ENCODE results near the gene CYP2A7. TPM values are rescaled to one million over a fixed set of nuclear protein-coding genes. Genes with fewer than 3 reads are reported as not detected.
A peak's percentile ranks its signal among the peaks of the same experiment; 100 is the strongest.
"Not testable (repeated sequence)": the region's sequence is repeated elsewhere in the genome, so short reads cannot be mapped to it uniquely, and the experiment has no call there.

Gene CYP2A7
- total and polyA plus RNA-seq, 9 of the 15 experiments (the other 6 are each of a cell fraction or from before 2014, with no cell fraction given), result 0.22 TPM; not detected in 8

DNA sequence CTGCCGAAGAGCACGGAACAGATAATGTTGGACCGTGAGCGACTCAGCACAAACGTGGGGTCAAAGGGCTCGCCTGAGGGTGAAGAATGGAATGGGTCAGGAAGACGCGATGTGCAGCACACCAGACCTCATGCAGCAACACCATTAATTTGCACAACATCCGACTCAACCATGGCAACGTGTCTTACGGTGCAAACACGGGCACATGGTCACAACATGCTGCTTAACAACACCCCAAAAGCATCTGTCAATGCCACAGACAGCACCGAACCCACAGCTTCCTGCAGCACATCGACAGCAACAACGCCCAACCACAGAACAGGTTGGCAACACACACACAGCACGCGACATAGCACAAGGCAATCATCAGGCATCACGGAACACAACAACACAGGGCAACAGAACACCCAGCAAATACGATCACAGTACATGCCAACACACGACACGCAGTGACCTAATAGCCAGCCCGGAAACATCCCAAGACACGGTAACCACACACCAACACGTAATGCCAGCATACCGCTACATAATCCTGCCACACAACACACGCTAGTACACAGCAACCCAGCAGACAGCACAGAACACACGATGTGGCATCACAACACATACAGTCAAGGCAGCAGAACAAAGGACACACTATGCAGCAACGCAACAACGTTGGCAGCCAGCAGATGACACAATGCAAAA is 55.2 kb downstream of the CYP2A7 start (continued):
- TF ChIP-seq, protein P1, sequence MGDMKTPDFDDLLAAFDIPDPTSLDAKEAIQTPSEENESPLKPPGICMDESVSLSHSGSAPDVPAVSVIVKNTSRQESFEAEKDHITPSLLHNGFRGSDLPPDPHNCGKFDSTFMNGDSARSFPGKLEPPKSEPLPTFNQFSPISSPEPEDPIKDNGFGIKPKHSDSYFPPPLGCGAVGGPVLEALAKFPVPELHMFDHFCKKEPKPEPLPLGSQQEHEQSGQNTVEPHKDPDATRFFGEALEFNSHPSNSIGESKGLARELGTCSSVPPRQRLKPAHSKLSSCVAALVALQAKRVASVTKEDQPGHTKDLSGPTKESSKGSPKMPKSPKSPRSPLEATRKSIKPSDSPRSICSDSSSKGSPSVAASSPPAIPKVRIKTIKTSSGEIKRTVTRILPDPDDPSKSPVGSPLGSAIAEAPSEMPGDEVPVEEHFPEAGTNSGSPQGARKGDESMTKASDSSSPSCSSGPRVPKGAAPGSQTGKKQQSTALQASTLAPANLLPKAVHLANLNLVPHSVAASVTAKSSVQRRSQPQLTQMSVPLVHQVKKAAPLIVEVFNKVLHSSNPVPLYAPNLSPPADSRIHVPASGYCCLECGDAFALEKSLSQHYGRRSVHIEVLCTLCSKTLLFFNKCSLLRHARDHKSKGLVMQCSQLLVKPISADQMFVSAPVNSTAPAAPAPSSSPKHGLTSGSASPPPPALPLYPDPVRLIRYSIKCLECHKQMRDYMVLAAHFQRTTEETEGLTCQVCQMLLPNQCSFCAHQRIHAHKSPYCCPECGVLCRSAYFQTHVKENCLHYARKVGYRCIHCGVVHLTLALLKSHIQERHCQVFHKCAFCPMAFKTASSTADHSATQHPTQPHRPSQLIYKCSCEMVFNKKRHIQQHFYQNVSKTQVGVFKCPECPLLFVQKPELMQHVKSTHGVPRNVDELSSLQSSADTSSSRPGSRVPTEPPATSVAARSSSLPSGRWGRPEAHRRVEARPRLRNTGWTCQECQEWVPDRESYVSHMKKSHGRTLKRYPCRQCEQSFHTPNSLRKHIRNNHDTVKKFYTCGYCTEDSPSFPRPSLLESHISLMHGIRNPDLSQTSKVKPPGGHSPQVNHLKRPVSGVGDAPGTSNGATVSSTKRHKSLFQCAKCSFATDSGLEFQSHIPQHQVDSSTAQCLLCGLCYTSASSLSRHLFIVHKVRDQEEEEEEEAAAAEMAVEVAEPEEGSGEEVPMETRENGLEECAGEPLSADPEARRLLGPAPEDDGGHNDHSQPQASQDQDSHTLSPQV (IDR thresholded peaks at IDR 0.05), result 0 out of 2 replicates have a peak, but pooled peaks have one; percentile 29
- TF ChIP-seq MYC (IDR thresholded peaks at IDR 0.05; ENCODE audit: low read depth, low read length) (0 out of 2 replicates have a peak, but pooled peaks have one; percentile 12), FOXP1 (CRISPR knock-in tag; IDR thresholded peaks at IDR 0.05) (peak; percentile 62; the same call in 1 of the 2 replicates), NR2C2 (tag; IDR thresholded peaks at IDR 0.05) (peak; percentile 71), NR2C1 (IDR thresholded peaks at IDR 0.05) (peak; percentile 82), NR2C1 (tag; IDR thresholded peaks at IDR 0.05) (peak; percentile 88), CXXC5 (CRISPR knock-in tag; IDR thresholded peaks at IDR 0.05) (0 out of 2 replicates have a peak, but pooled peaks have one; percentile 22), MNT (conservative IDR thresholded peaks at IDR 0.05) (peak in 1 of 2 experiments; percentile 34; a peak in 1 of 4 replicates), MEIS2 (IDR thresholded peaks at IDR 0.05; ENCODE audit: partially characterized antibody) (peak; percentile 32), HLTF (IDR thresholded peaks at IDR 0.05) (0 out of 2 replicates have a peak, but pooled peaks have one; percentile 35), OTX1 (CRISPR knock-in tag; IDR thresholded peaks at IDR 0.05) (0 out of 2 replicates have a peak, but pooled peaks have one; percentile 50)
- TF ChIP-seq MYC (CRISPR knock-in tag; IDR thresholded peaks at IDR 0.05; ENCODE audit: borderline replicate concordance, low read depth); NR2C2 (CRISPR knock-in tag; IDR thresholded peaks at IDR 0.05): not testable (repeated sequence)
- TF ChIP-seq, protein P2, sequence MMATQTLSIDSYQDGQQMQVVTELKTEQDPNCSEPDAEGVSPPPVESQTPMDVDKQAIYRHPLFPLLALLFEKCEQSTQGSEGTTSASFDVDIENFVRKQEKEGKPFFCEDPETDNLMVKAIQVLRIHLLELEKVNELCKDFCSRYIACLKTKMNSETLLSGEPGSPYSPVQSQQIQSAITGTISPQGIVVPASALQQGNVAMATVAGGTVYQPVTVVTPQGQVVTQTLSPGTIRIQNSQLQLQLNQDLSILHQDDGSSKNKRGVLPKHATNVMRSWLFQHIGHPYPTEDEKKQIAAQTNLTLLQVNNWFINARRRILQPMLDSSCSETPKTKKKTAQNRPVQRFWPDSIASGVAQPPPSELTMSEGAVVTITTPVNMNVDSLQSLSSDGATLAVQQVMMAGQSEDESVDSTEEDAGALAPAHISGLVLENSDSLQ (IDR thresholded peaks at IDR 0.05), result peak; percentile 31; the same call in 1 of the 2 replicates
- TF ChIP-seq, protein P3, sequence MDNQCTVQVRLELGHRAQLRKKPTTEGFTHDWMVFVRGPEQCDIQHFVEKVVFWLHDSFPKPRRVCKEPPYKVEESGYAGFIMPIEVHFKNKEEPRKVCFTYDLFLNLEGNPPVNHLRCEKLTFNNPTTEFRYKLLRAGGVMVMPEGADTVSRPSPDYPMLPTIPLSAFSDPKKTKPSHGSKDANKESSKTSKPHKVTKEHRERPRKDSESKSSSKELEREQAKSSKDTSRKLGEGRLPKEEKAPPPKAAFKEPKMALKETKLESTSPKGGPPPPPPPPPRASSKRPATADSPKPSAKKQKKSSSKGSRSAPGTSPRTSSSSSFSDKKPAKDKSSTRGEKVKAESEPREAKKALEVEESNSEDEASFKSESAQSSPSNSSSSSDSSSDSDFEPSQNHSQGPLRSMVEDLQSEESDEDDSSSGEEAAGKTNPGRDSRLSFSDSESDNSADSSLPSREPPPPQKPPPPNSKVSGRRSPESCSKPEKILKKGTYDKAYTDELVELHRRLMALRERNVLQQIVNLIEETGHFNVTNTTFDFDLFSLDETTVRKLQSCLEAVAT (IDR thresholded peaks at IDR 0.05), result peak in 1 of 2 experiments; percentile 57; a peak in 1 of 4 replicates
- TF ChIP-seq, protein P4, sequence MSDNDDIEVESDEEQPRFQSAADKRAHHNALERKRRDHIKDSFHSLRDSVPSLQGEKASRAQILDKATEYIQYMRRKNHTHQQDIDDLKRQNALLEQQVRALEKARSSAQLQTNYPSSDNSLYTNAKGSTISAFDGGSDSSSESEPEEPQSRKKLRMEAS (CRISPR knock-in tag; IDR thresholded peaks at IDR 0.05), result peak; percentile 66; the same call in 1 of the 2 replicates
